22Rv1 (cell line): ENCODE data around the gene GAB2.

Experiments
- H3K27ac ChIP-seq: fragments of 450-650 bp; 2 replicates; pipeline ENCODE4 v1.5.1; 2017
- CTCF ChIP-seq: fragments of 450-650 bp; IDR thresholded peaks from 2 replicates; pipeline ENCODE4 v1.5.1; 2017; ENCODE audit warnings: mild to moderate bottlenecking
- ZFX ChIP-seq: fragments of 450-650 bp; IDR thresholded peaks from 2 replicates; pipeline ENCODE4 v1.6.1; 2017; ENCODE audit warnings: antibody characterized with exemption, borderline replicate concordance

GAB2 gene

DNA sequence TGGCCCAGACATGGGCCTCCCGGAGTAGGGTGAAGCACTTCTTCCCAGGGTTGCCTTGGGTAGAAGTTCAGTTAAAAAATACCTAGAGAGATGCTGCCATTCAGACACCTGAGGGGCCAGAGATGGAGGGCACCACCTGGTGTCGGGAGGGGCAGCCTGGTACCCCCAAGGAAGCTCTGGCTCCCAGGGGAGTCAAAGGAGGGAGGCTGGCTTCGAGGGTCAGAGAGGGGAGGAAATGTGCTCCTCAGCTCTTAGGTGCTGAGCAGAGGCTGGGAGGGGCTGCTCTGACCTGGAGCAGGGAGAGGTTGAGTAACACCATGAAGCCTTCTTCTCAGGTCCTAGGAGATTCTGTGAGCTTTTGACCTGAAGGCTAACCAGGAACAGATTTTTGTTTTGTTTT is 227.8 kb downstream of the GAB2 start:
- no peak overlapping the region for H3K27ac ChIP-seq
- TF ChIP-seq ZFX (no peak), CTCF (no peak)

GRCh38 chr11:78189174-78189724 is 228.4 kb downstream of the GAB2 start:
- TF ChIP-seq ZFX (no peak), CTCF (no peak)
- H3K27ac ChIP-seq, result no peak overlapping the region

DNA sequence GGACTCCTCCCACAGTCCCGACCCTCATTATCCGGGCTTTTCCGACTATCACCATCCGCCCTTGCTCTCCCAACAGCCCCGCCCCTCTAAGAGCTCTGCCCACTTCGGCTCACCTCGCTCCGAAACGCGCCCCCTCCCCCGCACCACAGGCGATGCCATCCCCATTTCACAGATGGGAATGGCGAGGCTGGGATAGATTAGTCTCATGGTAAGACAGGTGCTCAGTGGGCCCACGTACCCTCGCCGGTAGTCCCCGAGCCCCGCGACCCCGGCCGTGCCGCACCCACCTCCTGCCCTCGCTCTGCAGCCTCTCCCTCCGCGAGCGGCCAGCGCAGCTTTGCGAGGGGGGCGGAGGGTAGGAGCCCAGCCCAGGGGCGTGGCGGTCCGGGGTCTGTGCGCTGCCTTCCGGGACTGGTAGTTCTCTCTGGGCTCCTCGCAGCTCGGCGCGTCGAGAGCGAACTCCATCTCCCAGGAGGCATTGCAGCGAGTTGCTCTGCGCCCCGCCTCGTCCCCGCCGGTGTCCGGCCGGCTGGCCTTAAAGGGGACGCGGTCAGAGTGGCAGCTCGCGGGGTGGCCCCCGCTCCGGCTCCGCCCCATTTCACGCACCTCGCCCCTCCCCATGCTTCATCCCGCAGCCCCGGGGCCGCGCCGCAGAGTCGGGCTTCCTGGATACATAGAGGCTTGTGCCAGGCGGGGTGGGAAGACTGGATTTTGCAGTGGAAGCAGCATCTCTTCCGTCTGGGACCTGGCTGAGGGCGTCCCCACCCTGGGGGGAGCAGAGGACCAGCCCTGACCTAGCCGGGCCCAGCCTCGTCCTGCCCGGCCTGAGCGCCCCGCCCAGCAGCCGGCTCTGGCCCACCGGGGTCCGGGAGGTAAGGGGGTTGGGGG is 229.1 kb downstream of the GAB2 start, which contains the start of the genes KCTD21 and USP35:
Gene KCTD21 (minus strand): TSS at position 341 of the 888 bp plus-strand sequence. CDS start 14,072 bp downstream, outside the sequence.
Gene USP35 (plus strand): TSS at position 634 of the 888 bp plus-strand sequence. CDS start 7,327 bp downstream, outside the sequence.
- peak within 1 kb of the TSS; percentile 44 for H3K27ac ChIP-seq
- TF ChIP-seq ZFX (no peak), CTCF (no peak)

DNA sequence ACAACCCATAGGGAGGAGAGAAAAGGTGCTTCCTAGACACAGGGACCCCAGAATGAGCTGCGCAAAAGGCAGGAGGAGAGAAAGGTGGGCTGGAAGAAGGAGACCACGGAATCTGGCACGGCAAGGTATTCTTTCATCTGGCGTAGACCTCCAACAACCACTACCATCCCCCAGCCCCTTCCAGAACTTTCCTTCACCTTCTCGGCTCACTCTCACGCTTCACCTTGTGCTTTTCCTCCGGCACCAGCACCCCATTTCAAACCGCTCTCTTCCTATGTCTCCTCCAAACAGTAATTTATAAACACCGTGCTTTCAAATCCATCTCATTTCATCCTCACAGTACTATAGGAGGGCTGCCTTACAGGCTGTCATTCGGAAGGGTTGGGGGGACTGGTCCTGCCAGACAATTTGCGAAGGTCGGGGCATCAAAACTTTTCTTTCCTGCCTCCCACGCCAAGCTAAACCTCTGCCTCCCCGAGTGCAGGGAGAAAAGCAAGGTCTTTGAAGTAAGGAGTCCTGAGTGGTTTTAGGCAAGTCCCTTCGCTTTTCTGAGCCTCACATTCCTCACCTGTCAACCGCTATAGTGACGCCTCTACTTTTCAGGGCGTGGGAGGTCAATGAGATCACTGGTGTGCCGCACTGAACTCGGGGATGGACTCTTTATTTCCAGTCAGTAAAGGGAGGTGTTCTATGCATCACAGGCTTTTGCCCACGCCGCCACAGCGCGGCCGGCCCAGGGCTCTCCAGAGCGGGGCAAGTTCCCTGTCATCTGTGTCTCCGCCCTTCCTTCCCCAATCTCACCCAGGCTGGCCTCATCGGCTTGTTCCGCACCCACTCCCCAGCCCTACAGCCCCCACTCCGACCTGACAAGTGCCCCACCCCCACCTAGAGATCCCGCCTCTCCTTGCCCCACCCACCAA is 230.0 kb downstream of the GAB2 start:
- TF ChIP-seq ZFX, result no peak
- TF ChIP-seq CTCF, result no peak
- H3K27ac ChIP-seq, result peak overlapping the region; percentile 44

DNA sequence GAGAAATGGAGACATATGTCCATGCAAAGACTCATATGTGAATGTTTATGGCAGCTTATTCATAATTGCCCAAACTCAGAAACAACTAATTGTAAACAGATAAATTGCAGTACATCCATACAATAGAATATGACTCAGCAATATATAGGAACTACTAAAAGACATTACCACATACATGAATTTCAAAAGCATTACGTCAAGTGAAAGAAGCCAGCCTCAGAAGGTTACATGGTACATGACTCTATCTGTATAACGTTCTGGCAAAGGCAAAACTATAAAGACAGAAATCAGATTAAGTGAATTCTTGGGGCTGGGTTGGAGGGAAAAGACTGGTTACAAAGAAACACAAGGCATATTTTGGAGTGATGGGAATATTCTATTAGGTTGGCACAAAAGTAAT is 236.4 kb downstream of the GAB2 start:
- no peak overlapping the region for H3K27ac ChIP-seq
- TF ChIP-seq ZFX (no peak), CTCF (no peak)

DNA sequence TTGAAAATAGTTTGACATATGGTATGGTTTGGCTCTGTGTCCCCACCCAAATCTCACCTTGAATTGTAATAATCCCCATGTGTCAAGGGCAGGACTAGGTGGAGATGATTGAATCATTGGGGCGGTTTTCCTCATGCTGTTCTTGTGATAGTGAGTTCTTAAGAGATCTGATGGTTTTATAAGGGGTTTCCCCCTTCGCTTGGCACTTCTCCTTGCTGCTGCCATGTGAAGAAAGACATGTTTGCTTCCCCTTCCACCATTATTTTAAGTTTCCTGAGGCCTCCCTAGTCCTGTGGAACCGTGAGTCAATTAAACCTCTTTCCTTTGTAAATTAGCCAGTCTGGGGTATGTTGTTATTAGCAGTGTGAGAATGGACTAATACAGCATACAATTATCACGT is 236.9 kb downstream of the GAB2 start:
- TF ChIP-seq CTCF (no peak), ZFX (no peak)
- no peak overlapping the region for H3K27ac ChIP-seq
